Thoracic aorta (tissue), 2 donors: Measurements from ENCODE around the gene TMEM200B. TPM values are rescaled to one million over a fixed set of nuclear protein-coding genes. Genes with fewer than 3 reads are reported as not detected.
"Not testable (repeated sequence)": the region's sequence is repeated elsewhere in the genome, so short reads cannot be mapped to it uniquely, and the experiment has no call there.

ENCODE experiments used
- ATAC-seq: fragments of 150-250 bp; one replicate; pipeline ENCODE4 v1.8.0; 2017; ENCODE audit warnings: low read depth; ENCODE audit not compliant: insufficient number of reproducible peaks, low FRiP score
- DNase-seq: peaks from one replicate; pipeline ENCODE4 v3.0.0-alpha.2; 2020; ENCODE audit warnings: low spot score
- H3K27ac ChIP-seq, 2 donors: fragments of 200-600 bp; sonication (generic); 1 replicate in 1 of 2; 2 replicates in 1 of 2; pipeline ENCODE4 v1.5.1; 2016; ENCODE audit warnings: mild to moderate bottlenecking in 2 of 2, moderate library complexity in 2 of 2
- H3K27me3 ChIP-seq: fragments of 200-600 bp; sonication (generic); replicated peaks from 2 replicates; pipeline ENCODE4 v1.6.0; 2016; ENCODE audit warnings: mild to moderate bottlenecking; ENCODE audit not compliant: insufficient read depth
- H3K36me3 ChIP-seq: fragments of 200-600 bp; sonication (generic); one replicate; pipeline ENCODE4 v1.5.1; 2016
- H3K4me1 ChIP-seq, 2 donors: fragments of 200-600 bp; sonication (generic); 1 replicate in 1 of 2; 2 replicates in 1 of 2; pipeline versions ENCODE4 v1.5.1 to v1.6.0; 2016; ENCODE audit warnings: low read depth in 2 of 2, mild to moderate bottlenecking in 1 of 2; ENCODE audit not compliant: control insufficient read depth in 1 of 2
- H3K4me3 ChIP-seq: fragments of 200-600 bp; sonication (generic); 2 replicates; pipeline ENCODE4 v1.5.1; 2016; ENCODE audit warnings: mild to moderate bottlenecking
- H3K9me3 ChIP-seq: fragments of 200-600 bp; sonication (generic); 2 replicates; pipeline ENCODE4 v1.5.1; 2016
- CTCF ChIP-seq: fragments of 200-600 bp; sonication (generic); IDR thresholded peaks from one replicate; pipeline ENCODE4 v1.5.1; 2019; ENCODE audit warnings: antibody characterized with exemption
- total RNA-seq, 2 donors: library from RNA; depleted of rRNA; stranded (reverse); fragments of >200 nt; gene quantifications; one replicate each; pipeline versions ENCODE4 v1.1.0 to v1.2.3, GENCODE V29; 2016

The TMEM200B gene
- total RNA-seq, 2 donors from 2014 or later: 20.8 to 31.4 TPM

- no peaks in the 10 kb centered on the region for H3K27me3 ChIP-seq
- no peaks in the 10 kb centered on the region for H3K9me3 ChIP-seq
- peaks cover 5% of the 10 kb centered on the region for H3K36me3 ChIP-seq
- peaks cover 0 to 7% of the 10 kb centered on the region in 2 donors for H3K4me1 ChIP-seq
- ATAC-seq (no peak), DNase-seq (no peak)
- H3K4me3 ChIP-seq: no peak overlapping the region
- no peak for TF ChIP-seq CTCF
- no peak overlapping the region for H3K27ac ChIP-seq
Measured at GRCh38 chr1:29094433-29094832, 29.3 kb downstream of the TMEM200B start.

- ATAC-seq, H3K4me3 ChIP-seq, H3K36me3 ChIP-seq, H3K9me3 ChIP-seq, H3K4me1 ChIP-seq, H3K27ac ChIP-seq, H3K27me3 ChIP-seq, DNase-seq: not testable (repeated sequence)
Measured at GRCh38 chr1:29092704-29093103, 31.0 kb downstream of the TMEM200B start.

GRCh38 chr1:29090937-29091618, 32.6 kb downstream of the TMEM200B start:
- H3K27ac ChIP-seq: no peak overlapping the region
- no peaks in the 10 kb centered on the region for H3K27me3 ChIP-seq
- ATAC-seq: no peak
- no peak for DNase-seq
- TF ChIP-seq CTCF: no peak
- H3K36me3 ChIP-seq: no peaks in the 10 kb centered on the region
- H3K4me3 ChIP-seq: no peak overlapping the region
- H3K4me1 ChIP-seq: peaks cover 0 to 7% of the 10 kb centered on the region in 2 donors
- H3K9me3 ChIP-seq: no peaks in the 10 kb centered on the region

- TF ChIP-seq CTCF: no peak
- Histone ChIP-seq H3K4me3 (no peak overlapping the region), H3K36me3 (no peaks in the 10 kb centered on the region), H3K4me1 (no peaks in the 10 kb centered on the region), H3K9me3 (no peaks in the 10 kb centered on the region), H3K27ac (no peak overlapping the region), H3K27me3 (no peaks in the 10 kb centered on the region)
- DNase-seq: no peak
- ATAC-seq: no peak
Measured at GRCh38 chr1:29084196-29084521, 39.5 kb downstream of the TMEM200B start.

- Histone ChIP-seq H3K4me1 (no peaks in the 10 kb centered on the region), H3K36me3 (no peaks in the 10 kb centered on the region), H3K27ac (no peak overlapping the region), H3K9me3 (no peaks in the 10 kb centered on the region), H3K4me3 (no peak overlapping the region), H3K27me3 (no peaks in the 10 kb centered on the region)
- no peak for DNase-seq
- no peak for ATAC-seq
- no peak for TF ChIP-seq CTCF
Measured at GRCh38 chr1:29083317-29084195, 40.1 kb downstream of the TMEM200B start.
